GM23248 (cell line): ENCODE data around the gene ZNF142. TPM values are rescaled to one million over a fixed set of nuclear protein-coding genes. Genes with fewer than 3 reads are reported as not detected.

ENCODE experiments used
- DNase-seq: peaks from one replicate; pipeline ENCODE4 v3.0.0-alpha.2; 2015
- H2AFZ ChIP-seq: fragments of 200-600 bp; sonication (generic); 2 replicates; pipeline ENCODE4 v1.6.1; 2016; ENCODE audit warnings: antibody characterized with exemption
- H3F3A ChIP-seq: fragments of 200-600 bp; sonication (generic); 2 replicates; pipeline ENCODE4 v1.6.1; 2016; ENCODE audit warnings: mild to moderate bottlenecking, antibody characterized with exemption, mixed run types; ENCODE audit not compliant: insufficient read depth
- H3K27ac ChIP-seq: fragments of 200-600 bp; sonication (generic); 2 replicates; pipeline ENCODE4 v1.5.1; 2016; ENCODE audit warnings: mild to moderate bottlenecking
- H3K27me3 ChIP-seq: fragments of 200-600 bp; sonication (generic); replicated peaks from 2 replicates; pipeline ENCODE4 v1.6.1; 2016; ENCODE audit warnings: mild to moderate bottlenecking; ENCODE audit not compliant: insufficient read depth
- H3K36me3 ChIP-seq: fragments of 200-600 bp; sonication (generic); 2 replicates; pipeline ENCODE4 v1.6.1; 2016; ENCODE audit warnings: low read depth, mild to moderate bottlenecking
- H3K4me1 ChIP-seq: fragments of 200-600 bp; sonication (generic); 2 replicates; pipeline ENCODE4 v1.6.1; 2016; ENCODE audit warnings: mild to moderate bottlenecking; ENCODE audit not compliant: insufficient read depth
- H3K4me2 ChIP-seq: fragments of 200-600 bp; sonication (generic); one replicate; pipeline ENCODE4 v1.6.1; 2016; ENCODE audit warnings: mild to moderate bottlenecking; ENCODE audit not compliant: unreplicated experiment
- H3K4me3 ChIP-seq: fragments of 200-600 bp; sonication (generic); 2 replicates; pipeline ENCODE4 v1.5.1; 2016; ENCODE audit warnings: mild to moderate bottlenecking
- H3K79me2 ChIP-seq: fragments of 200-600 bp; sonication (generic); 2 replicates; pipeline ENCODE4 v1.6.1; 2016; ENCODE audit warnings: mild to moderate bottlenecking; ENCODE audit not compliant: insufficient read depth
- H3K9ac ChIP-seq: fragments of 200-600 bp; sonication (generic); 2 replicates; pipeline ENCODE4 v1.6.1; 2016; ENCODE audit warnings: mild to moderate bottlenecking
- H3K9me2 ChIP-seq: fragments of 200-600 bp; sonication (generic); 2 replicates; pipeline ENCODE4 v1.6.1; 2016; ENCODE audit warnings: mixed run types, mild to moderate bottlenecking, moderate library complexity; ENCODE audit not compliant: insufficient read depth
- H3K9me3 ChIP-seq: fragments of 200-600 bp; sonication (generic); one replicate; pipeline ENCODE4 v1.6.1; 2017; ENCODE audit warnings: low read depth
- H4K20me1 ChIP-seq: fragments of 200-600 bp; sonication (generic); 2 replicates; pipeline ENCODE4 v1.6.0; 2016; ENCODE audit not compliant: insufficient read depth
- EZH2 ChIP-seq: fragments of 200-600 bp; sonication (generic); IDR thresholded peaks from 2 replicates; pipeline ENCODE4 v1.6.1; 2018; ENCODE audit warnings: antibody characterized with exemption, mild to moderate bottlenecking; ENCODE audit not compliant: insufficient read depth, poor library complexity, severe bottlenecking
- EZH2phosphoT487 ChIP-seq: fragments of 200-600 bp; sonication (generic); IDR thresholded peaks from 2 replicates; pipeline ENCODE4 v1.6.1; 2018; ENCODE audit warnings: antibody characterized with exemption, moderate library complexity, mild to moderate bottlenecking, low read depth; ENCODE audit not compliant: insufficient read depth
- WGBS, 2 experiments: methylation state at CpG; one replicate each; pipeline ENCODE4 v1.1.6; 2015 to 2017; ENCODE audit warnings: low lambda C conversion rate in 2 of 2, low coverage in 1 of 2; ENCODE audit errors: missing lambda C conversion rate in 2 of 2; 5-methylcytosine and 5-hydroxymethylcytosine counted together
- in situ Hi-C: fragments of 300-500 bp; cut with MboI; formaldehyde crosslinking; loops from 2 replicates; pipeline ENCODE4 v1.15.0; 2020
- polyA plus RNA-seq: library from polyadenylated mRNA; unstranded; fragments of >200 nt; fragmentation: Nextera tagmentation; extraction: Ambion mirVana; gene quantifications from 2 replicates; pipeline ENCODE4 v1.2.1, GENCODE V29; 2016
- small RNA-seq: library from RNA; depleted of rRNA; stranded (forward); fragments of <200 nt; gene quantifications from one replicate; pipeline ENCODE3, GENCODE V24; 2014; ENCODE audit warnings: low read depth, low replicate concordance
- total RNA-seq: library from RNA; depleted of rRNA; stranded (reverse); fragments of >200 nt; shearing (Covaris generic); gene quantifications from 2 replicates; pipeline ENCODE4 v1.2.3, GENCODE V29; 2014; rRNA removed

The ZNF142 gene
- total and polyA plus RNA-seq, 2 experiments from 2014 or later, result 8.5 to 11.5 TPM

GRCh38 chr2:218607436-218608115, 51.8 kb downstream of the ZNF142 start, which contains the start of gene PLCD4:
Gene PLCD4, plus strand, starts transcription at chr2:218607899. Its CDS starts 7,841 bp downstream, at chr2:218615740.
- DNase-seq, result peak; percentile 86
- Histone ChIP-seq H3K79me2 (no peaks in the 10 kb centered on the region), H3K4me1 (peaks cover 18% of the 10 kb centered on the region), H3K9me3 (no peaks in the 10 kb centered on the region), H3K36me3 (no peaks in the 10 kb centered on the region), H3F3A (peaks cover 23% of the 10 kb centered on the region; the same call in 1 of the 2 replicates), H3K9ac (peak within 1 kb of the TSS; percentile 62), H2AFZ (peak within 1 kb of the TSS; percentile 92), H3K27me3 (no peaks in the 10 kb centered on the region), H3K4me3 (peak within 1 kb of the TSS; percentile 54), H3K9me2 (no peaks in the 10 kb centered on the region), H3K4me2 (peak within 1 kb of the TSS; percentile 68), H4K20me1 (no peaks in the 10 kb centered on the region), H3K27ac (peak within 1 kb of the TSS; percentile 45)
- 1 to 5% methylated on average over 8 of the region's 8 CpGs for WGBS, 2 experiments
- TF ChIP-seq EZH2phosphoT487 (no peak), EZH2 (no peak)
- in situ Hi-C loops, result no loop called here

- TF ChIP-seq EZH2 (no peak), EZH2phosphoT487 (no peak)
- peaks cover 23% of the 10 kb centered on the region; the same call in 1 of the 2 replicates for H3F3A ChIP-seq
- 83 to 86% methylated on average over 2 of the region's 2 CpGs for WGBS, 2 experiments
- H2AFZ ChIP-seq, result no peak overlapping the region
- no peaks in the 10 kb centered on the region for H3K27me3 ChIP-seq
- no peaks in the 10 kb centered on the region for H4K20me1 ChIP-seq
- no peak overlapping the region for H3K4me2 ChIP-seq
- H3K36me3 ChIP-seq, result no peaks in the 10 kb centered on the region
- in situ Hi-C loops, result no loop called here
- no peaks in the 10 kb centered on the region for H3K9me3 ChIP-seq
- DNase-seq, result peak; percentile 26
- no peaks in the 10 kb centered on the region for H3K79me2 ChIP-seq
- H3K9me2 ChIP-seq, result no peaks in the 10 kb centered on the region
- peaks cover 18% of the 10 kb centered on the region for H3K4me1 ChIP-seq
- no peak overlapping the region for H3K27ac ChIP-seq
- H3K4me3 ChIP-seq, result no peak overlapping the region
- no peak overlapping the region for H3K9ac ChIP-seq
Observed at GRCh38 chr2:218605432-218605831, 54.0 kb downstream of the ZNF142 start.

Small RNAs within 50 kb of the gene (small RNA-seq; reads per million reads assigned to genes)
- gene RNU6-136P, result not detected

Other genes starting within 250 kb of the ZNF142 start
- not detected in 2 replicates for gene VIL1, start 240.5 kb downstream of the ZNF142 start, total RNA-seq
- not detected in 2 replicates for gene VIL1, start 240.5 kb downstream of the ZNF142 start, polyA plus RNA-seq
- 6.6 and 6.7 TPM in 2 replicates for gene USP37, start 91.3 kb downstream of the ZNF142 start, total RNA-seq
- gene USP37, start 91.3 kb downstream of the ZNF142 start, polyA plus RNA-seq, result 5.0 and 5.1 TPM in 2 replicates
- gene CNOT9, start 90.8 kb downstream of the ZNF142 start, total RNA-seq, result 65.8 and 84.2 TPM in 2 replicates
- 32.3 and 34.8 TPM in 2 replicates for gene CNOT9, start 90.8 kb downstream of the ZNF142 start, polyA plus RNA-seq
- gene PLCD4, start 51.7 kb downstream of the ZNF142 start, total RNA-seq, result 0.51 and 1.3 TPM in 2 replicates
- 1.6 TPM in 2 replicates for gene PLCD4, start 51.7 kb downstream of the ZNF142 start, polyA plus RNA-seq
- 30.9 and 56.1 TPM in 2 replicates for gene BCS1L, start 60 bp upstream of the ZNF142 start, total RNA-seq
- gene BCS1L, start 60 bp upstream of the ZNF142 start, polyA plus RNA-seq, result 39.9 and 44.2 TPM in 2 replicates
- 31.7 and 37.4 TPM in 2 replicates for gene RNF25, start 12.4 kb upstream of the ZNF142 start, total RNA-seq
- 37.8 and 41.1 TPM in 2 replicates for gene RNF25, start 12.4 kb upstream of the ZNF142 start, polyA plus RNA-seq
- 17.5 and 24.5 TPM in 2 replicates for gene STK36, start 12.5 kb upstream of the ZNF142 start, total RNA-seq
- gene STK36, start 12.5 kb upstream of the ZNF142 start, polyA plus RNA-seq, result 19.2 and 22.2 TPM in 2 replicates
- gene TTLL4, start 51.2 kb upstream of the ZNF142 start, total RNA-seq, result 5.5 and 9.1 TPM in 2 replicates
- gene TTLL4, start 51.2 kb upstream of the ZNF142 start, polyA plus RNA-seq, result 7.3 and 7.7 TPM in 2 replicates
- 3.9 and 4.1 TPM in 2 replicates for gene CYP27A1, start 122.5 kb upstream of the ZNF142 start, total RNA-seq
- 2.9 and 3.7 TPM in 2 replicates for gene CYP27A1, start 122.5 kb upstream of the ZNF142 start, polyA plus RNA-seq
- not detected in 2 replicates for gene PRKAG3, start 172.2 kb upstream of the ZNF142 start, total RNA-seq
- gene PRKAG3, start 172.2 kb upstream of the ZNF142 start, polyA plus RNA-seq, result not detected in 2 replicates
- gene WNT6, start 200.2 kb upstream of the ZNF142 start, total RNA-seq, result not detected in 2 replicates
- gene WNT6, start 200.2 kb upstream of the ZNF142 start, polyA plus RNA-seq, result not detected in 2 replicates
- gene WNT10A, start 221.2 kb upstream of the ZNF142 start, total RNA-seq, result not detected in 2 replicates
- not detected in 2 replicates for gene WNT10A, start 221.2 kb upstream of the ZNF142 start, polyA plus RNA-seq